Fibroblast of the aortic adventitia (primary cell): ENCODE data around the gene EXT2. TPM values are rescaled to one million over a fixed set of nuclear protein-coding genes. Genes with fewer than 3 reads are reported as not detected.

Experiments
- DNase-seq: peaks from one replicate; pipeline ENCODE4 v3.0.0-alpha.2; 2010; ENCODE audit warnings: low read depth
- H3K4me3 ChIP-seq: 2 replicates; pipeline ENCODE4 v1.5.1; 2011; ENCODE audit warnings: low read depth, mild to moderate bottlenecking, control low read depth, low read length, moderate library complexity
- CTCF ChIP-seq: IDR thresholded peaks from 2 replicates; pipeline ENCODE4 v1.5.1; 2011; ENCODE audit warnings: mild to moderate bottlenecking, low read length, control low read depth, inconsistent platforms; ENCODE audit not compliant: insufficient read depth
- total RNA-seq: library from RNA; depleted of rRNA; stranded (reverse); fragments of >200 nt; gene quantifications from 2 replicates; pipeline ENCODE4 v1.2.3, GENCODE V29; 2012; ENCODE audit warnings: low replicate concordance

The EXT2 gene
- total RNA-seq, 1 donor: 100 TPM

GRCh38 chr11:44125598-44125997, 30.1 kb downstream of the EXT2 start:
- peak; percentile 22 for DNase-seq
- no peak overlapping the region for H3K4me3 ChIP-seq
- no peak for TF ChIP-seq CTCF

GRCh38 chr11:44126304-44126703, 30.8 kb downstream of the EXT2 start:
- no peak for DNase-seq
- H3K4me3 ChIP-seq: no peak overlapping the region
- no peak for TF ChIP-seq CTCF

GRCh38 chr11:44127130-44127529, 31.7 kb downstream of the EXT2 start:
- no peak for DNase-seq
- TF ChIP-seq CTCF: no peak
- H3K4me3 ChIP-seq: no peak overlapping the region

GRCh38 chr11:44128729-44129128, 33.3 kb downstream of the EXT2 start:
- no peak overlapping the region for H3K4me3 ChIP-seq
- TF ChIP-seq CTCF: no peak
- no peak for DNase-seq

GRCh38 chr11:44130751-44131150, 35.3 kb downstream of the EXT2 start:
- no peak overlapping the region for H3K4me3 ChIP-seq

GRCh38 chr11:44133335-44133946, 38.0 kb downstream of the EXT2 start:
- no peak overlapping the region for H3K4me3 ChIP-seq
- peak; percentile 69 for TF ChIP-seq CTCF
- peak; percentile 71 for DNase-seq

More at GRCh38 chr11:44130751-44131150, 35.3 kb downstream of the EXT2 start:
- no peak for DNase-seq
- TF ChIP-seq CTCF: no peak

GRCh38 chr11:44134625-44135024, 39.1 kb downstream of the EXT2 start:
- H3K4me3 ChIP-seq: no peak overlapping the region
- DNase-seq: no peak
- no peak for TF ChIP-seq CTCF
